Breast epithelium (tissue), 3 donors: ENCODE measurements around the gene TNNI2.

ENCODE experiments used
- CTCF ChIP-seq, 3 donors: fragments of 450-650 bp; IDR thresholded peaks; one replicate each; pipeline ENCODE4 v1.5.1; 2016 to 2017; ENCODE audit warnings: antibody characterized with exemption in 3 of 3, mild to moderate bottlenecking in 3 of 3, moderate library complexity in 3 of 3
- POLR2A ChIP-seq: fragments of 450-650 bp; IDR thresholded peaks from one replicate; pipeline ENCODE4 v1.6.1; 2016; ENCODE audit warnings: antibody characterized with exemption, mild to moderate bottlenecking, moderate library complexity

GRCh38 chr11:1878137-1879031 lies 39.6 kb downstream of the TNNI2 start:
- no peak for TF ChIP-seq CTCF (IDR thresholded peaks at IDR 0.05)
- no peak for TF ChIP-seq POLR2A
